ENCODE results near the gene EFTUD2. TPM values are rescaled to one million over a fixed set of nuclear protein-coding genes. Genes with fewer than 3 reads are reported as not detected.

Gene EFTUD2
- total RNA-seq, 1 experiment from 2014 or later: 162 TPM

DNA sequence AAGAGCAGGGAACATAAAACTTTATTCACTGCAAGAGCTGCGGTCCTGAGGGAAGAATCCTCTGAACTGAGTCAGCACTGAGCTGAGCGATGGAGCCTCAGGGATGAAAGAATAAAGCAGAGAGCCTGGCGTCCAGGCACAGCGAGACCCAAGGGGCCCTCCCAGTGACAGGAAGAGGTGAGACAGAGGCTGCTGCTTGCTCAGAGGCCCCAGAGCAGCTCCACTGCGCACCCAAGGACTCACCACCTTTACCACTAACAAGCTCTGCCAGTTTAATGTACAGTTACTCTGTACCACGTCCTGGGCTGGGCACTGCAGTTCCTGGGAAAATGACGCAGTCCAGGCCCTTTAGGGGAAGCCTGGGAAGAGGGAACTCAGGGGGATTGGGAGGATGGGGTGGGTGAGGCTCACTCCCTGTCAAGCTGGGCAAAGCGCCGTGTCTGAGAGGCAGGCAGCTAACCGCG is 10.5 kb upstream of the EFTUD2 start:
- Mint-ChIP-seq H3K27ac (no peak overlapping the region), H3K36me3 (no peaks in the 10 kb centered on the region), H3K4me1 (peaks cover 10% of the 10 kb centered on the region), H3K27me3 (ENCODE audit: low read depth) (peaks cover 39% of the 10 kb centered on the region), H3K9me3 (no peaks in the 10 kb centered on the region), H3K4me3 (no peak overlapping the region)
- no peak for ATAC-seq
- DNase-seq (ENCODE audit: low spot score): no peak
- CTCF ChIA-PET: interaction anchor here (0.9 to 5.2 kb wide), 9 partner anchors 10 to 226 kb away, joined by 3 to 89 read pairs (median 8); partner anchors contain the start of genes ACBD4 and EFTUD2
- TF ChIP-seq ZNF232 (CRISPR knock-in tag; IDR thresholded peaks at IDR 0.05): no peak
- POLR2A ChIA-PET: no interaction called here

DNA sequence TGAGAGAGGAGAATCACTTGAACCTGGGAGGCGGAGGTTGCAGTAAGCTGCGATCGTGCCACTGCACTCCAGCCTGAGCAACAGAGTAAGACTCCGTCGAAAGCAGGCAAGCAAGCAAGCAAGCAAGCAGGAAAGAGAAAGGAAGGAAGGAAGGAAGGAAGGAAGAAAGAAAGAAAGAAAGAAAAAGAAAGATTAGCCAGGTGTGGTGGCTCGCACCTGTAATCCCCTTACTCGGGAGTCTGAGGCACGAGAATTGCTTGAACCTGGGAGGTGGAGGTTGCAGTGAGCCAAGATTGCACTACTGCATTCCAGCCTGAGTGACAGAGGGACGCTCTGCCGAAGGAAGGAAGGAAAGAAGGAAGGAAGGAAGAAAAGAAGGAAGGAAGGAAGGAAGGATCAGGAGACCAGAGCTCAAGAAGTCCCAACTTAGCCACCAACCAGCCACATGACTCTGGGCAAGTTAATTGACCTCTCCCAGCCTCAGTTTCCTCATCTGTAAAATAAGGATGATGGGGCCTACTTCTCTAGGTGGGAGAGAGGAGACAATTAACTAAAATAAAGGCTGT is 9.6 kb upstream of the EFTUD2 start:
- Mint-ChIP-seq H3K9me3 (no peaks in the 10 kb centered on the region), H3K4me1 (peaks cover 10% of the 10 kb centered on the region), H3K4me3 (no peak overlapping the region), H3K27ac (no peak overlapping the region), H3K27me3 (ENCODE audit: low read depth) (peaks cover 39% of the 10 kb centered on the region), H3K36me3 (no peaks in the 10 kb centered on the region)
- ChIA-PET CTCF (interaction anchor here (0.9 to 5.2 kb wide), 7 partner anchors 8 to 227 kb away, joined by 3 to 89 read pairs (median 6); partner anchors contain the start of genes ACBD4 and EFTUD2), POLR2A (no interaction called here)
- TF ChIP-seq FOXP1 (CRISPR knock-in tag; IDR thresholded peaks at IDR 0.05; ENCODE audit: borderline replicate concordance) (no peak), ZNF317 (CRISPR knock-in tag; IDR thresholded peaks at IDR 0.05; ENCODE audit: borderline replicate concordance, low read depth) (no peak), ESRRA (CRISPR knock-in tag; IDR thresholded peaks at IDR 0.05; ENCODE audit: borderline replicate concordance) (no peak), SMAD4 (CRISPR knock-in tag; IDR thresholded peaks at IDR 0.05) (no peak)
- DNase-seq (ENCODE audit: low spot score): no peak
- ATAC-seq: no peak

DNA sequence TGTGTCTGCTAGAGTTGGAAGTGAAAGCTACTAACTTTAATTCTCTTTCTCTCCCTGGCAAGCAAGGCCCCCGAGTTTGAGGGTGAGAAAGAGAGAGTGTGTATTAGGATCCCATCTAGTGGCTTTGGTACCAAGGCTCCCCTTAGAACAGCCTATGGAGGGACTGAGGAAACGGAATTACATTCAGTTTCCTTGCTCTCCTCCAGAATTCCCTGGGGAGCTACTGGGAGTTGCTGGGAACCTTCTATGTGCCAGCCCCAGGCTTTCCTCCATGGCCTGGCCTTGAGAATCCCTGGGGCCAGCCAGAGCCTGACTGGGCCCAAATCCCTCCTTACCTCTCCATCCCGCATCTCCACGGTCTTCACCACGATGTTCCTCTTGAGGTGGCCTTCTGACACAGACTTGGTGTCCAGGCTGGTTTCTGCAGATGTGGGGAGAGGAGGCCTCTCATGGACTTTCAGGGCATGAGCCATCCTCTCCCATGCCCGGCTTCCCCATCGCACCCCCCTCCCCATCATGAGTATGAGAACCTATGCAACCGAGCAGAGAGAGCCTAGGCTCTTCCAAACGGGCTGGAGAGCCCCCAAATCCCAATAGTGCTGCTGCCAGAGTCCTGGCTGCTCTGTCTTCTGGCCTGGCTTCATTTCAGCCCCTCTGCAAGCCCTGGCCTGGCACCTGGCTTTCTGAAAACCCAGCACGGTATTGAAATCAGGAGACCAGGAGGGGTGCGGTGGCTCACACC is 8.7 kb upstream of the EFTUD2 start:
- peaks cover 32% of the 10 kb centered on the region for H3K27me3 Mint-ChIP-seq (ENCODE audit: low read depth)
- DNase-seq (ENCODE audit: low spot score): no peak
- no peaks in the 10 kb centered on the region for H3K9me3 Mint-ChIP-seq
- no peak for ATAC-seq
- H3K27ac Mint-ChIP-seq: no peak overlapping the region
- TF ChIP-seq, protein P1, sequence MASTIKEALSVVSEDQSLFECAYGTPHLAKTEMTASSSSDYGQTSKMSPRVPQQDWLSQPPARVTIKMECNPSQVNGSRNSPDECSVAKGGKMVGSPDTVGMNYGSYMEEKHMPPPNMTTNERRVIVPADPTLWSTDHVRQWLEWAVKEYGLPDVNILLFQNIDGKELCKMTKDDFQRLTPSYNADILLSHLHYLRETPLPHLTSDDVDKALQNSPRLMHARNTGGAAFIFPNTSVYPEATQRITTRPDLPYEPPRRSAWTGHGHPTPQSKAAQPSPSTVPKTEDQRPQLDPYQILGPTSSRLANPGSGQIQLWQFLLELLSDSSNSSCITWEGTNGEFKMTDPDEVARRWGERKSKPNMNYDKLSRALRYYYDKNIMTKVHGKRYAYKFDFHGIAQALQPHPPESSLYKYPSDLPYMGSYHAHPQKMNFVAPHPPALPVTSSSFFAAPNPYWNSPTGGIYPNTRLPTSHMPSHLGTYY (CRISPR knock-in tag; IDR thresholded peaks at IDR 0.05): no peak
- TF ChIP-seq ZNF138 (CRISPR knock-in tag; conservative IDR thresholded peaks at IDR 0.05) (no peak), CBFB (CRISPR knock-in tag; IDR thresholded peaks at IDR 0.05; ENCODE audit: low read depth) (no peak), RELA (CRISPR knock-in tag; IDR thresholded peaks at IDR 0.05; ENCODE audit: borderline replicate concordance) (no peak), ATF1 (CRISPR knock-in tag; IDR thresholded peaks at IDR 0.05) (no peak), ATF2 (CRISPR knock-in tag; IDR thresholded peaks at IDR 0.05; ENCODE audit: borderline replicate concordance, low read depth) (no peak), PRDM15 (CRISPR knock-in tag; IDR thresholded peaks at IDR 0.05) (no peak), HMGA2 (CRISPR knock-in tag; IDR thresholded peaks at IDR 0.05) (no peak), OVOL2 (CRISPR knock-in tag; IDR thresholded peaks at IDR 0.05; ENCODE audit: borderline replicate concordance) (no peak), HMGXB4 (CRISPR knock-in tag; IDR thresholded peaks at IDR 0.05) (no peak)
- H3K36me3 Mint-ChIP-seq: no peaks in the 10 kb centered on the region
- POLR2A ChIA-PET: no interaction called here
- peaks cover 10% of the 10 kb centered on the region for H3K4me1 Mint-ChIP-seq
- H3K4me3 Mint-ChIP-seq: no peak overlapping the region
- CTCF ChIA-PET: interaction anchor here (1.0 to 1.5 kb wide), 5 partner anchors 13 to 228 kb away, joined by 3 to 7 read pairs (median 4); partner anchors contain the start of gene ACBD4

Measured in WTC11 (cell line).